CD4-positive, alpha-beta T cell treated with Interleukin-15 for 4 hours (primary cell): ENCODE data around the gene RASGEF1C.
A peak's percentile ranks its signal among the peaks of the same experiment; 100 is the strongest.
"Not testable (repeated sequence)": the region's sequence is repeated elsewhere in the genome, so short reads cannot be mapped to it uniquely, and the experiment has no call there.

ENCODE experiments used
- DNase-seq: peaks from one replicate; pipeline ENCODE4 v3.0.0-alpha.2; 2020; ENCODE audit warnings: low spot score

The RASGEF1C gene

DNA sequence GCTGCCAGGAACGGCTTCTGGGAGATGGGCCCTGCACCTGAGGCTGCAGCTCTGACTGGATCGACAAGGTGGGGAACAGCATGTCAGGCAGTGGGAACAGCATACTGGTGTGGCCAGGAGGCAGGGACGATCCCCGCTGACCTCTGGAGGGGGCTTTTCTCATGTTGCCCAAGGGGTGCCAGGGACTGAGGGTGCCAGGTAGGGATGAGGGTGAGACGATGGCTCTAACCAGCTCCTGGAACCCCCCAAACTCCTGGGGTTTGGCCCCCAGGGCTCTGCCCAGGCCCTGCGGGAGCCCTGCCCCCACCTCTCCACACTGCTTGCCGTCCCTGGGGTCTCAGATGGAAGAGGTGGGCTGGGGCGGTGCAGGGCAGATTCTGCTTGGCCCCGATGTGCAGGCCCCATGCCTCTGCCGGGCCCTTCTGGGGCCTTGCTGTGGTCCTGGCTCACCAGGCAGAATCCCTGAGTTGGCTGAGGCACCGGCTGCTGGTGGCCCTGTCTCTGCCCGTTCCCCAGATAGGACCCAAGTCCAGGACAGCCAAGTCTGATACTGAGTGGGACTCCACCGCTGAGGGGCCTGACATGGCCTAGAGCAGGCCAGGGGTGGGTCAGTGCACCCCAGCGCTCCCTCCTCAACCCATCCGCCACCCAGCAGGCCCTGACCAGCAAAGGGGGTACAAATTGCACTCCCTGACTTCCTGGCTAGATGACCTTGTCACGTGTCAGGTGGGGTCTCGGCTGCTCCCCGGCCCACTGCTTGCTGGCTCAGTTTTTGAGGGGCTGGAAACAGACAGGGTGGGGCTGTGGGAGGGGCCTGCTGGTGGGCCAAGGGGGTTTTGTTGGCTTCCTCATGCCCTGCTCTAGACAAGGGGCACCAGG lies 109.0 kb downstream of the RASGEF1C start:
- DNase-seq = no peak

GRCh38 chr5:180098991-180099732 lies 109.8 kb downstream of the RASGEF1C start:
- no peak for DNase-seq

DNA sequence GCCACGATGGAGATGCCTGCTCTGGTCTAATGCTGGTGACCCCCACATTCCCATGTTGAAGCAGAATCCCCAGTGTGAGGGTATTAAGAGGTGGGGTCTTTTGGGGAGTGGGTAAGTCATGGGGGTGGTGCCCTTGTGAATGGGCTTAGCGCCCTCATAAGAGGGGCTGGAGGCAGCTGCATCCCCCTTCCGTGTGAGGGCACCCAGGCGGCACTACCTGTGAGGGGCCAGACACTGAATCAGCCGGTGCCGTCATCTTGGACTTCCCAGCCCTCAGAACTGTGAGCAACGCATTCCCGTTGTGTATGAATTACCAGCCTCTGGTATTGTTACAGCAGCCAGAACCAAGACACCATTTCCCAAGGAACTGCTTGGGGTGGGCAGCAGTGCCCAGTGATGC lies 110.5 kb downstream of the RASGEF1C start:
- no peak for DNase-seq

DNA sequence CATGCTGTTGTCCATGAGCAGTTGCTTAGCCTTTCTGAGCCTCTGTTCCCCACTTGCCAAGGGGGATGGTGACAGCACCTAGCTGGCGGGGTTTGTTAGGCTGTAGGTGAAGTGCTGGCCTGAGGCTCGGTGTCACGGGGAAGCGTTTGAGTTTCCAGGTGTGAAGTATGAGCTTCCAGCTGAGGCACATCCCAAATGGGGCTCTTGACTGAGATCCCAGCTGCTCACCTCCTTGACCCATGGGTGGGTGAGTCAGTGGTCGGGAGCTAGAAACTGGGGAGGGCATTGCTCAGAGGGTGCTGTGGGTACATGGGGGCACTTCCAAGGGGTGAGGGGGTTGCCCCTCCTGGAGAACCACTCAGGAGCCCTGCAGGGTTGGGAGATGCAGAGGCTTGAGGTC lies 111.1 kb downstream of the RASGEF1C start:
- no peak for DNase-seq

DNA sequence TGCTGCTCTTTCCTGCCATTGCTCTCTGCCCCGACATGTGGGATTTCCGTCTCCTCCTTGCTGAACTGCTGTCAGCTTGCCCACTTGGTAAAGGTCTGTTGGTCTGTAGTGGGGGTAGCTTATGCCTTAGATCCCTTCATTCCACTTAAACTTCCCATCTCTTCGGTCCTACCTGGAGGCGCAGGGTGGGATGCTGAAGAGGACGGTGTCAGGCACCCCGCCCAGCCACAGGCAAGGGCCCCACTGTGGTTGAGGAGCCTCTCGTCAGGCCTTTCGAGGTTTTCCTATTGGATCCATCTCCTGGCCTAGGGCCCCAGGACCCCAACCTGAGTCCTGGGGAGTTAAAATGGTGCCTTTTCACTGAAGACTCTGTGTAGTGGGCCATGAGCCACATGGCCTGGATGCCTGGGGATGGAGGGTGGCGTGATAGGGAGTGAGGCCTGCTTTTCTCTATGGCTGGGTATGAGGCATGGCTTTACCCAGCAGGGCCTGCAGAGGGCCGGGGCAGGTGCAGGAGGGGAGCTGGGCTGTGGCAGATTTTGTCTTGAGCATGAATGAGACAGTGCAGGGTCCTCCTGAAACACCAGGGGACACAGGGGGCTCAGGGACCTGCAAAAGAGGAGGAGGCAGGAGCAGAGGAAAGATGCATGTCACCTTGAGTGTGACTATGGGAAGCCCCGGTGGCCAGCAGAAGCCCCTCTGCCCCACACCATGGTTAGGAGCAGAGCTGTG lies 111.7 kb downstream of the RASGEF1C start:
- no peak for DNase-seq

DNA sequence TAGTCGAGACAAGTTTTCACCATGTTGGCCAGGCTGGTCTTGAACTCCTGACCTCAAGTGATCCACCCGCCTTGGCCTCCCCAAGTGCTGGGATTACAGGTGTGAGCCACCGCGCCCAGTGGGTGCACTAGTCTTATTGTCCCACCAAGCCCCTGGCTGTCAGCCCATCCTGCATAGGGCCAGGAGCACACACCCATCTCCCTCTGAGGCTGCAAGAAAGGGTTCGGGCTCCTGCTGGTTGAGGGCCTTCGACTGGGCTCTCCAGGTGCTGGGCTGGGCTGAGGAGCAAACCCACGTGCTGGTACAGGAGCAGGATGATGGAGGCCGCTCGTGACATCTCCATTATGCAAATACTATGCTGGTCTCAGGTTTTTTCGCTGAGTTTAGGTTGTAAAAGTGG lies 112.4 kb downstream of the RASGEF1C start:
- DNase-seq = no peak

- DNase-seq = no peak
Measured at GRCh38 chr5:180095545-180095944, 113.5 kb downstream of the RASGEF1C start.

- no peak for DNase-seq
Measured at GRCh38 chr5:180093651-180094382, 115.2 kb downstream of the RASGEF1C start.

GRCh38 chr5:180093241-180093640 lies 115.8 kb downstream of the RASGEF1C start:
- no peak for DNase-seq

- no peak for DNase-seq
Measured at GRCh38 chr5:180090769-180091546, 118.1 kb downstream of the RASGEF1C start.

GRCh38 chr5:180090098-180090768 lies 118.8 kb downstream of the RASGEF1C start:
- peak; percentile 78 for DNase-seq

DNA sequence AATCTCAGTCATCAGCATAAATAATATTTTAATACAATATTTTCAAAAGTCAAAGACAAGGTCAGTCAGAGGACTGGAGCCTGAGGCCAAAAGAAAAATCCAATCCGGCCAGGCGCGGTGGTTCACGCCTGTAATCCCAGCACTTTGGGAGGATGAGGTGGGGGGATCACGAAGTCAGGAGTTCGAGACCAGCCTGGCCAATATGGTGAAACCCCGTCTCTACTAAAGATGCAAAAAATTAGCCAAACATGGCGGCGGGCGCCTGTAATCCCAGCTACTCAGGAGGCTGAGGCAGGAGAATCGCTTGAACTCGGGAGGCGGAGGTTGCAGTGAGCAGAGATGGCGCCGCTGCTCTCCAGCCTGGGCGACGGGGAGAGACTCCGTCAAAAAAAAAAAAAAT lies 119.4 kb downstream of the RASGEF1C start:
- not testable (repeated sequence) for DNase-seq

DNA sequence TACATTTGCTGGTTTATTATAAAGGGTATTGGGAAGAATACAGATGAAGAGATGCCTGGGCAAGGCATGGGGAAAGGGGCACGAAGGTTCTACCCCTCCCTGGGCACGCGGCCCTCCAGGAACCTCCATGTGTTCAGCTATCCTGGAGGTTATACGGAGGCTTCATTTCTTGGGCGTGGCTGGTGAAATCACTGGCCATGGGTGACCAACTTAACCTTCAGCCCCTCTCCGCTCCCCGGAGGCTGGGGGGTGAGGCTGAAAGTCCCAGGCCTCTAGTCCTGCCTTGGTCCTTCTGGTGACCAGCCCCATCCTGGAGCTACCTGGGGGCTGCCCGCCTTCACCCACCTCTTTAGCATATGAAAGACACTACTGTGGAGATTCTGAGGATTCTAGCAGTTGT lies 120.5 kb downstream of the RASGEF1C start:
- no peak for DNase-seq

DNA sequence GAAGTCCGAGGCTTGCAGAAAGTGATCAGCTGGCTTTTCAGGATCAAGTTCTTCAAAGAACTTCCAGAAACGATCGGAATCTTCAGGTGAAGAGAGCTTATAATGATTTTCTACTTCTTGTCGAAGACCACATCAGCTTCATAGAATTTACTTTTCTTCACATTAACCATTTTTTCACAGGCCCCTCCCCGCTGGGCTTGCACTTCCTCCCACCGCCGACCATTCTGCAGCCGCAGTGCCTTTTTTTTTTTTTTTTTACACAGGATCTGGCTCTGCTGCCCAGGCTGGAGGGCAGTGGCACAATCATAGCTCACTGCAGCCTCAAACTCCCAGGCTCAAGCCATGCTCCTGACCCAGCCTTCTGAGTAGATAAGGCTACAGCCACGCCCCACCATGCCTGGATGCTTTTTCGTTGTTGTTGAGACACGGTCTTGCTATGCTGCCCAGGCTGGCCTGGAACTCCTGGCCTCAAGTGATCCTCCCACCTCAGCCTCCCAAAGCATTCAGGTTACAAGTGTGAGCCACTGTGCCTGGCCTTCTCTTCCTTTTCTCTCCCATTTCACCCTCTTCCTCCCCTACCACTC lies 122.1 kb downstream of the RASGEF1C start:
- DNase-seq = no peak

DNA sequence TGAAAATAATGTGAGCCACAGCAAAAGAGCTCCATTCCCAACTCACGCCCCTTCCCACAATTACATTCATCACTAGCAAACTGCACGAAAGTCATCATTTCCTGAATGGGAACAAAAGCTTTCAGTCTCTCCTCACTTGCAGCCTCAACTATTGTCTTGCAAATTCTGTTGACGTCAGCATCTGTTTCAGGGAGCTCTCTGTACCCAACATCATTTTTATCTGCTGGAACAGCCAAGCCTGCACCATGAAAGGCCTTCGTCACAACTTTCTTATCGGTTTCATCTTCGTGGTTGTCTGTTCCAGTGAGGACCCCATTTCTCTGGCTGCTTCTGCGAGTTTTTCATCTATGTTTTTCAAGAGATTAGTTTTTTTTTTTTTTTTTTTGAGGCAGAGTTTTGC lies 123.2 kb downstream of the RASGEF1C start:
- no peak for DNase-seq

DNA sequence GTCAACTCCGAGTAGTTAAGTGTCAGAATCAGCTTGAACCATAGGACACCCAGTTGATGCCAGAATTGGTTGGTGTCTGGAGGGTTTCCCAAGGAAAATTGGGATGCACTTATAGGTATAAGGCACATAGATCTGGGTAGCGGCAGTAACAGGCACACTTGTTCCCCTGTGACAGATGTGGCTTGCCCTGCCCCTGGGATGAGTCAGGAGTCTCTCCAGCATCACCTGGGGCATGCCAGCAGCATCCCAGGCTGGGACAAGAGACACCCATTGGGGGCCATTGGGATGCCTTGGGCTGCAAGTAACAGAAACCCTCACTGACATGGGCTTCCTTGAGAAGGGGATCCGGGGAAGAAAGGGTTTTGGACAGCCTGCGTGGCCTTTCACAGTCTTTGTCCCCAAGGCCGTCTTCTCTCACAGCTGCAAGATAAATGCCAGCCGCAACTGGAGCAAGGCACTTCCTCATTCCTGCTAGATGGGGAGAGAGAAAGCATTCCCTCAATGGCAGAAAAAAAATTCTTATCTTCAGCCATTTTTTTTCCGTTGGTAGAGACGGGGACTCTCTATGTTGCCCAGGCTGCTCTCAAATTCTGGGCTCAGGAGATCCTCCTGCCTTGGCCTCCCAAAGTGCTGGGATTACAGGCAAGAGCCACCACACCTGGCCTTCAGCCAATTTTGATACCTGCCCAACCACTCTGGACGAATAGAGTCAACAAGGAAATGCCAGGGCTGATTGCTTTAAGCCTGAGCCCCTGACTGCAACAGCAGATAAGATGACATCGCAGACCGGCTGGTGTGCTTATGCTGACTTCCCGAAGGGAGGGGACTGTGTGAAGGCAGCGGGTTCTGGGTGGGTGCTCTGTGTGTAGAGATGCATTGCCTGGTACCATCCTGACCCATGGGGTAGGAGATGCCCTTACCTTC lies 124.1 kb downstream of the RASGEF1C start:
- DNase-seq = no peak

- no peak for DNase-seq
Measured at GRCh38 chr5:180083529-180084060, 125.4 kb downstream of the RASGEF1C start.

GRCh38 chr5:180082633-180083420 lies 126.2 kb downstream of the RASGEF1C start:
- DNase-seq = no peak
